WERI-Rb-1 (cell line): ENCODE results near the gene TIMELESS.
A peak's percentile ranks its signal among the peaks of the same experiment; 100 is the strongest.
"Not testable (repeated sequence)": the region's sequence is repeated elsewhere in the genome, so short reads cannot be mapped to it uniquely, and the experiment has no call there.

Experiments used
- DNase-seq: peaks from one replicate; pipeline ENCODE4 v3.0.0-alpha.2; 2020
- H3K27ac ChIP-seq: fragments of 250-450 bp; sonication (Bioruptor Pico); 2 replicates; pipeline ENCODE4 v1.5.1; 2020; ENCODE audit warnings: mild to moderate bottlenecking, moderate library complexity
- H3K27me3 ChIP-seq: fragments of 250-450 bp; sonication (Bioruptor Pico); 2 replicates; pipeline ENCODE4 v1.5.1; 2021; ENCODE audit warnings: mild to moderate bottlenecking, low read depth, moderate library complexity; ENCODE audit not compliant: insufficient read depth, severe bottlenecking
- H3K36me3 ChIP-seq: fragments of 250-450 bp; sonication (Bioruptor Pico); 2 replicates; pipeline ENCODE4 v1.5.1; 2020; ENCODE audit warnings: mild to moderate bottlenecking, moderate library complexity
- H3K4me3 ChIP-seq: 2 replicates; pipeline ENCODE4 v1.5.1; 2011; ENCODE audit warnings: low read depth, mild to moderate bottlenecking, control low read depth, low read length
- H3K9me3 ChIP-seq: fragments of 250-450 bp; sonication (Bioruptor Pico); 2 replicates; pipeline ENCODE4 v1.5.1; 2021; ENCODE audit warnings: mild to moderate bottlenecking, moderate library complexity; ENCODE audit not compliant: severe bottlenecking
- CTCF ChIP-seq: IDR thresholded peaks from 2 replicates; pipeline ENCODE4 v1.5.1; 2011; ENCODE audit warnings: low read depth, mild to moderate bottlenecking, control low read depth, inconsistent platforms, low read length

Gene TIMELESS, protein sequence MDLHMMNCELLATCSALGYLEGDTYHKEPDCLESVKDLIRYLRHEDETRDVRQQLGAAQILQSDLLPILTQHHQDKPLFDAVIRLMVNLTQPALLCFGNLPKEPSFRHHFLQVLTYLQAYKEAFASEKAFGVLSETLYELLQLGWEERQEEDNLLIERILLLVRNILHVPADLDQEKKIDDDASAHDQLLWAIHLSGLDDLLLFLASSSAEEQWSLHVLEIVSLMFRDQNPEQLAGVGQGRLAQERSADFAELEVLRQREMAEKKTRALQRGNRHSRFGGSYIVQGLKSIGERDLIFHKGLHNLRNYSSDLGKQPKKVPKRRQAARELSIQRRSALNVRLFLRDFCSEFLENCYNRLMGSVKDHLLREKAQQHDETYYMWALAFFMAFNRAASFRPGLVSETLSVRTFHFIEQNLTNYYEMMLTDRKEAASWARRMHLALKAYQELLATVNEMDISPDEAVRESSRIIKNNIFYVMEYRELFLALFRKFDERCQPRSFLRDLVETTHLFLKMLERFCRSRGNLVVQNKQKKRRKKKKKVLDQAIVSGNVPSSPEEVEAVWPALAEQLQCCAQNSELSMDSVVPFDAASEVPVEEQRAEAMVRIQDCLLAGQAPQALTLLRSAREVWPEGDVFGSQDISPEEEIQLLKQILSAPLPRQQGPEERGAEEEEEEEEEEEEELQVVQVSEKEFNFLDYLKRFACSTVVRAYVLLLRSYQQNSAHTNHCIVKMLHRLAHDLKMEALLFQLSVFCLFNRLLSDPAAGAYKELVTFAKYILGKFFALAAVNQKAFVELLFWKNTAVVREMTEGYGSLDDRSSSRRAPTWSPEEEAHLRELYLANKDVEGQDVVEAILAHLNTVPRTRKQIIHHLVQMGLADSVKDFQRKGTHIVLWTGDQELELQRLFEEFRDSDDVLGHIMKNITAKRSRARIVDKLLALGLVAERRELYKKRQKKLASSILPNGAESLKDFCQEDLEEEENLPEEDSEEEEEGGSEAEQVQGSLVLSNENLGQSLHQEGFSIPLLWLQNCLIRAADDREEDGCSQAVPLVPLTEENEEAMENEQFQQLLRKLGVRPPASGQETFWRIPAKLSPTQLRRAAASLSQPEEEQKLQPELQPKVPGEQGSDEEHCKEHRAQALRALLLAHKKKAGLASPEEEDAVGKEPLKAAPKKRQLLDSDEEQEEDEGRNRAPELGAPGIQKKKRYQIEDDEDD

DNA sequence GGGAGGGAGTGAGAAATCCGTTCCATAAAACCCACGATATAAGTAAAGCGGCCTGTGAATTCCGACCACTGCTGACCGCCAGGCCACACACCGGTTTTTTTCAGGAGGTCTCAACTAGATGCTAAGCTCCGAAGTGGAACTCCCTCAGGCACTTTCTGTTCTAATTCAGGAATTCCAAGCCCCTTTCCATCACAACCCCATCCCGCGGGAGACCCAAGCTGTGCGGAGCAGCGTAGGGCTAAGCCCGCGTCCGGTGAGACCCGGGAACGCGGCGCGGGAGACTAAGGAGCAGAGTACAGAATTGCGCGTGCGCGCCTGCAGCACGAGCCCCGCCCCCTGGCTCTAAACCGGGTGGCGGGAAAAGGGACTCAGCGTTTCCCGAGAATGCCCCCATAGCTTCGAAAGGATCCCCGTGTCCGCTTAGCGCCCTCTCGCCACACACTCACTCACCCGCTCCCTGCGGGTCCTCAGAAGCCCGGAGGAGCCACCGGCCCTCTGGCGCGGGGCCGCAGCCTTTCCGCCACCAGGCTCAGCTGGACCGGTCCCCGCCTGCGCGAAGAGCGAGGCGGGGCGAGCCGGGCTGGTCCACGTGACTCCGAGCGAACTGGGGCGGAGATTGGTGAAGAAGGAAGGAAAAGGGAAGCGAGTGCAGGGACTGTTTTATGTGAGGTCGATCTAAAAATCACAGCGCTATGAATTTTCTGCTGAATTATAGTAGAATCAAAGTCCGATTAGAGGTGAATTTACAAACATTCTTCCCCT lies at the start of gene TIMELESS:
Gene TIMELESS, minus strand, starts transcription at position 567 of the 762 bp plus-strand sequence. CDS start 15,256 bp downstream, outside the sequence.
- DNase-seq: peak; percentile 81
- Histone ChIP-seq H3K27me3 (no peaks in the 10 kb centered on the region), H3K36me3 (peaks cover 3% of the 10 kb centered on the region; the same call in 1 of the 2 replicates), H3K4me3 (peak within 1 kb of the TSS; percentile 46), H3K27ac (peak within 1 kb of the TSS; percentile 97), H3K9me3 (no peaks in the 10 kb centered on the region)
- TF ChIP-seq CTCF: no peak

- H3K9me3 ChIP-seq, H3K27ac ChIP-seq, H3K27me3 ChIP-seq, H3K4me3 ChIP-seq, H3K36me3 ChIP-seq: not testable (repeated sequence)
- peak; percentile 56 for DNase-seq
These were observed 49.1 kb upstream of the TIMELESS start for GRCh38 chr12:56498126-56498902.

DNA sequence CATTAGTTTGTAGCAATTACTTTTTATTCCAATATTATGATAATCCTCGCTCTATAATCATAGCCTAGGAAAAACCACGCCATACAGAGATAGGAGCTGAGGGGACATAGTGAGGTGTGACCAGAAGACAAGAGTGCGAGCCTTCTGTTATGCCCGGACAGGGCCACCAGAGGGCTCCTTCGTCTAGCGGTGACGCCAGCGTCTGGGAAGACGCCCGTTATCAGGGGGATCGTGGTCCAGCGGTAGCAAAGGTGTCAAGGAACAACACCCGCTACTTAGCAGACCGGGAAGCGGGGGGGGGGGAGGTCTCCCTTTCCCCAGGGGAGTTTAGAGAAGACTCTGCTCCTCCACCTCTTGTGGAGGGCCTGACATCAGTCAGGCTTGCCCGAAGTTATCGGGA lies 47.5 kb upstream of the TIMELESS start:
- peak; percentile 71 for DNase-seq
- not testable (repeated sequence) for H3K4me3 ChIP-seq

GRCh38 chr12:56494481-56494880 lies 45.3 kb upstream of the TIMELESS start:
- DNase-seq, H3K27ac ChIP-seq, H3K9me3 ChIP-seq, H3K4me3 ChIP-seq, H3K27me3 ChIP-seq, H3K36me3 ChIP-seq: not testable (repeated sequence)

More for the DNA sequence above, 47.5 kb upstream of the TIMELESS start:
- not testable (repeated sequence) for H3K36me3 ChIP-seq, H3K9me3 ChIP-seq, H3K27me3 ChIP-seq, H3K27ac ChIP-seq

- not testable (repeated sequence) for H3K27me3 ChIP-seq, H3K9me3 ChIP-seq, H3K4me3 ChIP-seq, H3K27ac ChIP-seq, DNase-seq, H3K36me3 ChIP-seq
These were observed 44.8 kb upstream of the TIMELESS start for GRCh38 chr12:56494106-56494415.

DNA sequence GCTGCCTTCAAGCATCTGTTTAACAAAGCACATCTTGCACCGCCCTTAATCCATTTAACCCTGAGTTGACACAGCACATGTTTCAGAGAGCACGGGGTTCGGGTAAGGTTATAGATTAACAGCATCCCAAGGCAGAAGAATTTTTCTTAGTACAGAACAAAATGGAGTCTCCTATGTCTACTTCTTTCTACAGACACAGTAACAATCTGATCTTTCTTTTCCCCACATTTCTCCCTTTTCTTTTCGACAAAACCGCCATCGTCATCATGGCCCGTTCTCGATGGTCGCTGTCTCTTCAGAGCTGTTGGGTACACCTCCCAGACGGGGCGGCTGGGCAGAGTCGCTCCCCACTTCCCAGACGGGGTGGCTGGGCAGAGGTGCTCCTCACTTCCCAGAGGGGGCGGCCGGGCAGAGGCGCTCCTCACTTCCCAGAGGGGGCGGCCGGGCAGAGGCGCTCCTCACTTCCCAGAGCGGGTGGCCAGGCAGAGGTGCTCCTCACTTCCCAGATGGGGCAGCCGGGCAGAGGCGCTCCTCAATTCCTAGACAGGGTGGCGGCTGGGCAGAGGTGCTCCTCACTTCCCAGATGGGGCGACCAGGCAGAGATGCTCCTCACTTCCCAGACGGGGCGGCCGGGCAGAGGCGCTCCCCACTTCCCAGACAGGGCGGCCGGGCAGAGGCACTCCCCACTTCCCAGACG lies 44.3 kb upstream of the TIMELESS start:
- not testable (repeated sequence) for H3K27me3 ChIP-seq, H3K4me3 ChIP-seq, H3K36me3 ChIP-seq, H3K9me3 ChIP-seq, H3K27ac ChIP-seq
- peak; percentile 32 for DNase-seq

- TF ChIP-seq CTCF: no peak
- no peak for DNase-seq
- H3K36me3 ChIP-seq: no peaks in the 10 kb centered on the region
- H3K27me3 ChIP-seq: no peaks in the 10 kb centered on the region
- H3K4me3 ChIP-seq: no peak overlapping the region
- H3K27ac ChIP-seq: peak overlapping the region; percentile 14; the same call in 1 of the 2 replicates
- no peaks in the 10 kb centered on the region for H3K9me3 ChIP-seq
These were observed 41.1 kb upstream of the TIMELESS start for GRCh38 chr12:56490360-56490759.
